Panc1 (cell line): ENCODE measurements around the gene RMRP.

ENCODE experiments used
- CTCF ChIP-seq: fragments of 450-650 bp; IDR thresholded peaks from 2 replicates; pipeline ENCODE4 v1.5.1; 2017; ENCODE audit warnings: mild to moderate bottlenecking
- POLR2AphosphoS5 ChIP-seq: IDR thresholded peaks from 2 replicates; pipeline ENCODE4 v1.6.1; 2012; ENCODE audit warnings: mild to moderate bottlenecking, low read depth, low read length, moderate library complexity
- TCF7L2 ChIP-seq: IDR thresholded peaks from 2 replicates; pipeline ENCODE4 v1.6.1; 2011; ENCODE audit warnings: mild to moderate bottlenecking, low read depth, low read length, inconsistent platforms

- TF ChIP-seq CTCF (no peak), TCF7L2 (no peak), POLR2AphosphoS5 (no peak)
These were observed 30.2 kb upstream of the RMRP start for GRCh38 chr9:35687972-35688557.
